K562 (cell line): ENCODE results near the gene SERTAD3. TPM values are rescaled to one million over a fixed set of nuclear protein-coding genes. Genes with fewer than 3 reads are reported as not detected.

ENCODE experiments used
- ATAC-seq: fragments of 200-7000 bp; cut with Tn5 transposase; 3 replicates; pipeline ENCODE4 v1.9.1; 2020; ENCODE audit warnings: moderate library complexity
- BruUV-seq: library from RNA; stranded (reverse); fragments of 400-500 nt; replicated peaks from 2 replicates; lab custom pipeline; 2021; lab: Mats Ljungman, UMichigan
- CTCF ChIA-PET: fragments of 300-600 bp; formaldehyde crosslinking; extraction: SDS; loops from one replicate; lab custom pipeline; 2021; ENCODE audit warnings: low intra/inter-chr PET ratio; lab: Yijun Ruan, JAX
- POLR2A ChIA-PET: fragments of 300-600, 350-650 bp; sonication (Branson Sonifier 250); formaldehyde crosslinking; extraction: SDS; loops from one replicate; lab custom pipeline; 2021; ENCODE audit warnings: antibody characterized with exemption, inconsistent platforms; lab: Yijun Ruan, JAX
- DNase-seq, 4 experiments: peaks; one replicate each; pipeline versions ENCODE4 v3.0.0 to v3.0.0-alpha.2; 2011 to 2018; ENCODE audit warnings: low spot score in 3 of 4, mixed read lengths in 3 of 4; ENCODE audit errors: extremely low read depth in 1 of 4
- FAIRE-seq: peaks from 2 replicates; lab custom pipeline; 2011; peaks lifted over from hg19 to GRCh38; lab: Jason Lieb, UNC
- H2AFZ ChIP-seq: 2 replicates; pipeline ENCODE4 v1.6.0; 2011; ENCODE audit warnings: low read depth, low read length, control low read depth, inconsistent platforms
- H3K27ac ChIP-seq: fragments of 200-600 bp; 3 replicates; pipeline ENCODE4 v1.8.0; 2011; ENCODE audit warnings: low read depth, mild to moderate bottlenecking, control low read depth, inconsistent platforms, low read length, moderate library complexity, mixed read lengths; ENCODE audit errors: extremely low read depth
- H3K27me3 ChIP-seq, 2 experiments: fragments of 300-600 bp in 1 of 2; 2 replicates in 1 of 2; 3 replicates in 1 of 2; pipeline versions ENCODE4 v1.6.0 to v1.8.0; 2011; ENCODE audit warnings: inconsistent platforms in 2 of 2, low read length in 2 of 2, mild to moderate bottlenecking in 1 of 2, mixed read lengths in 1 of 2, moderate library complexity in 1 of 2; ENCODE audit not compliant: control insufficient read depth in 2 of 2, insufficient read depth in 2 of 2
- H3K36me3 ChIP-seq: fragments of 300-600 bp; 3 replicates; pipeline ENCODE4 v1.8.0; 2011; ENCODE audit warnings: mild to moderate bottlenecking, low read length, inconsistent platforms; ENCODE audit not compliant: control insufficient read depth, insufficient read depth
- H3K4me1 ChIP-seq, 2 experiments: fragments of 200-600 bp in 1 of 2; replicated peaks in 1 of 2; 2 replicates in 1 of 2; 3 replicates in 1 of 2; pipeline versions ENCODE4 v1.5.1 to v1.8.0; 2011; ENCODE audit warnings: inconsistent platforms in 2 of 2, low read length in 2 of 2, mild to moderate bottlenecking in 1 of 2, mixed read lengths in 1 of 2, moderate library complexity in 1 of 2; ENCODE audit not compliant: control insufficient read depth in 2 of 2, insufficient read depth in 2 of 2
- H3K4me2 ChIP-seq: 2 replicates; pipeline ENCODE4 v1.6.1; 2011; ENCODE audit warnings: low read length, control low read depth, inconsistent platforms, mixed read lengths; ENCODE audit not compliant: insufficient read depth
- H3K4me3 ChIP-seq: fragments of 200-600 bp; sonication (generic), shearing (Covaris generic); 2 replicates; pipeline ENCODE4 v1.5.1; 2016; ENCODE audit warnings: control low read depth, inconsistent platforms
- H3K79me2 ChIP-seq: fragments of 200-600 bp; 3 replicates; pipeline ENCODE4 v1.8.0; 2011; ENCODE audit warnings: low read length, inconsistent platforms; ENCODE audit not compliant: control insufficient read depth, insufficient read depth
- H3K9ac ChIP-seq, 2 experiments: 2 replicates each; pipeline versions ENCODE4 v1.6.0 to v1.6.1; 2011; ENCODE audit warnings: low read depth in 2 of 2, low read length in 2 of 2, control low read depth in 1 of 2, inconsistent platforms in 1 of 2, mild to moderate bottlenecking in 1 of 2, mixed read lengths in 1 of 2; ENCODE audit not compliant: insufficient read depth in 1 of 2
- H3K9me1 ChIP-seq: one replicate; pipeline ENCODE4 v1.6.0; 2011; ENCODE audit warnings: inconsistent platforms, mild to moderate bottlenecking, low read length, moderate library complexity; ENCODE audit not compliant: control insufficient read depth, insufficient read depth
- H3K9me3 ChIP-seq: replicated peaks from 2 replicates; pipeline ENCODE4 v1.5.1; 2011; ENCODE audit warnings: low read depth, low read length, inconsistent platforms; ENCODE audit not compliant: control insufficient read depth, insufficient read depth
- H4K20me1 ChIP-seq: replicated peaks from 2 replicates; pipeline ENCODE4 v1.6.1; 2011; ENCODE audit warnings: low read length, inconsistent platforms, mixed read lengths; ENCODE audit not compliant: control insufficient read depth, insufficient read depth
- ATF7 ChIP-seq: fragments of 450-650 bp; IDR thresholded peaks from 2 replicates; pipeline ENCODE4 v1.7.1; 2014; ENCODE audit warnings: mild to moderate bottlenecking, moderate library complexity
- BACH1 ChIP-seq: fragments of 200-800 bp; sonication (Bioruptor generic); IDR thresholded peaks from 2 replicates; pipeline ENCODE4 v1.6.1; 2016; ENCODE audit warnings: missing genetic modification characterization, missing compliant biosample characterization
- CHCHD3 ChIP-seq: fragments of 250-450 bp; sonication (Bioruptor Pico); IDR thresholded peaks from 2 replicates; pipeline ENCODE4 v2.1.2; 2022; ENCODE audit warnings: mild to moderate bottlenecking
- E2F5 ChIP-seq: sonication (generic); formaldehyde crosslinking; IDR thresholded peaks from 2 replicates; pipeline ENCODE4 v1.8.0; 2022; ENCODE audit warnings: mild to moderate bottlenecking, missing genetic modification reagents
- EGR1 ChIP-seq: fragments of 450-650 bp; conservative IDR thresholded peaks from 2 replicates; pipeline ENCODE4 v1.6.1; 2017; ENCODE audit warnings: mild to moderate bottlenecking
- NFIC ChIP-seq: fragments of 450-650 bp; IDR thresholded peaks from 2 replicates; pipeline ENCODE4 v1.6.1; 2017; ENCODE audit warnings: mild to moderate bottlenecking, inconsistent platforms
- PHF8 ChIP-seq: fragments of 200-600 bp; sonication (generic); IDR thresholded peaks from 2 replicates; pipeline ENCODE4 v1.6.1; 2012; ENCODE audit warnings: mixed run types, mild to moderate bottlenecking, inconsistent platforms, low read length, moderate library complexity, borderline replicate concordance
- SNAPC5 ChIP-seq: fragments of 250-450 bp; sonication (Bioruptor Pico); IDR thresholded peaks from 2 replicates; pipeline ENCODE4 v1.8.0; 2021; ENCODE audit warnings: moderate library complexity, mild to moderate bottlenecking, inconsistent platforms
- XRCC5 ChIP-seq: fragments of 200-400 bp; formaldehyde crosslinking; IDR thresholded peaks from 2 replicates; pipeline ENCODE4 v1.6.1; 2017; ENCODE audit warnings: low read depth, mild to moderate bottlenecking, low read length
- ZNF146 ChIP-seq: IDR thresholded peaks from one replicate; pipeline ENCODE4 v1.6.1; 2018; ENCODE audit warnings: missing compliant biosample characterization; ENCODE audit not compliant: unreplicated experiment
- ZNF280A ChIP-seq: fragments of 450-650 bp; IDR thresholded peaks from 2 replicates; pipeline ENCODE4 v1.6.1; 2018; ENCODE audit warnings: mild to moderate bottlenecking, low read depth; ENCODE audit not compliant: partially characterized antibody
- ZNF398 ChIP-seq: fragments of 250-450 bp; sonication (Bioruptor Pico); IDR thresholded peaks from 2 replicates; pipeline ENCODE4 v1.8.0; 2021; ENCODE audit warnings: moderate library complexity, mild to moderate bottlenecking, inconsistent platforms
- ZNF408 ChIP-seq: fragments of 250-450 bp; sonication (Bioruptor Pico); IDR thresholded peaks from 2 replicates; pipeline ENCODE4 v1.4.0; 2020; ENCODE audit warnings: low read depth, mild to moderate bottlenecking, moderate library complexity
- WGBS: fragments of 100-300 bp; shearing (Covaris generic); methylation state at CpG from one replicate; pipeline ENCODE4 v1.1.6; 2016; ENCODE audit warnings: low coverage, mixed read lengths; ENCODE audit not compliant: insufficient coverage; ENCODE audit errors: missing lambda C conversion rate; 5-methylcytosine and 5-hydroxymethylcytosine counted together
- in situ Hi-C: fragments of 300-500 bp; cut with MboI; formaldehyde crosslinking; loops from 4 replicates; pipeline ENCODE4 v1.15.0; 2018; ENCODE audit warnings: inconsistent platforms, mixed read lengths
- intact Hi-C: fragments of 100-400 bp; cut with micrococcal nuclease; formaldehyde crosslinking; loops from 2 replicates; pipeline ENCODE4 v1.14.2; 2022
- polyA plus RNA-seq, 8 experiments: library from polyadenylated mRNA; depleted of rRNA in 4 of 8; stranded (reverse) in 5 of 8; unstranded in 3 of 8; fragments of >200 nt; fragmentation: Nextera tagmentation in 2 of 8; fragmentation: Illumina TruSeq in 1 of 8; extraction: Ambion mirVana in 2 of 8; extraction: Trizol in 1 of 8; gene quantifications; 2 replicates each; pipeline versions ENCODE4 v1.2.1 to v1.2.3, GENCODE V29; 2011 to 2014; ENCODE audit warnings: inconsistent platforms in 1 of 8, missing spikeins in 1 of 8
- total RNA-seq, 7 experiments: library from RNA; depleted of rRNA in 6 of 7; stranded (reverse); fragments of >200 nt in 6 of 7; fragmentation: Illumina TruSeq in 2 of 7; extraction: Trizol in 2 of 7; gene quantifications; 2 replicates each; pipeline versions ENCODE4 v1.2.1 to v1.2.3, GENCODE V29; 2011 to 2021; ENCODE audit warnings: low replicate concordance in 1 of 7
- TF ChIP-seq, protein P1 (sequence below): sonication (generic); formaldehyde crosslinking; IDR thresholded peaks from 2 replicates; pipeline ENCODE4 v1.8.1; 2023; ENCODE audit warnings: mild to moderate bottlenecking, missing genetic modification reagents

SERTAD3 gene
- total and polyA plus RNA-seq, 9 of the 15 experiments (the other 6 are each of a cell fraction or from before 2014, with no cell fraction given): 5.4 to 28.9 (median 17.5) TPM

DNA sequence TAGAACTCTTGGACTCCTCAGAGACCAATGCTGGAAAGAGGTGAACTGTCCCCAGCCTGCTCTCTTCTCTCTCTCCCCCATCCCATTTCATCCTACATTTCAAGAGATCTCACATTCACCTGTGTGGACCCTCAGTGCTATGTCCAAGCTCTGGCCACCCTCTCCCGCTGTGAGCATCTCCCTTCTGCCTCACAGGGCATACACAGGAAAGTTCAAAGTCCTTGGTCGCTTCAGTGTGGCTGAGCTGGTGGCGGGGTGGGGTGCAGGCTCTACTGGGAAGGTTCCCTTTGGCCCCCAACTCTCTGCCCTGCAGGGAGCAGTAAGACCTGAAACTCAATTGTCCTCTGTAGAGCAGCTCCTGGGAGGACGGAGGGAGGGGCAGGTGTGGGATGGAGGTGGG, 49.6 kb upstream of the SERTAD3 start:
- Histone ChIP-seq H3K36me3 (no peaks in the 10 kb centered on the region), H3K9ac (no peak overlapping the region; a peak in 1 of 4 replicates), H3K9me1 (peaks cover 3% of the 10 kb centered on the region), H3K4me2 (no peak overlapping the region), H3K79me2 (no peaks in the 10 kb centered on the region), H3K4me3 (no peak overlapping the region), H3K9me3 (no peaks in the 10 kb centered on the region), H3K27me3 (no peaks in the 10 kb centered on the region), H4K20me1 (no peaks in the 10 kb centered on the region), H2AFZ (no peak overlapping the region), H3K4me1 (peaks cover 0 to 11% of the 10 kb centered on the region in 2 experiments; a peak in 3 of 5 replicates), H3K27ac (no peak overlapping the region)
- no peak for ATAC-seq
- 3% methylated on average over 4 of the region's 4 CpGs for WGBS
- no peak for FAIRE-seq
- BruUV-seq: no TSS peak
- peak in 1 of 4 experiments; percentile 3 for DNase-seq
- ChIA-PET POLR2A (interaction anchor here (0.6 kb wide), 1 partner anchor 225 kb away, joined by 4 read pairs; no protein-coding TSS in a partner anchor), CTCF (no interaction called here)
- intact Hi-C loops (no loop called here), in situ Hi-C loops (no loop called here)
- no peak for TF ChIP-seq ZNF408 (CRISPR knock-in tag)
- TF ChIP-seq E2F5: no peak
- TF ChIP-seq, protein P1, sequence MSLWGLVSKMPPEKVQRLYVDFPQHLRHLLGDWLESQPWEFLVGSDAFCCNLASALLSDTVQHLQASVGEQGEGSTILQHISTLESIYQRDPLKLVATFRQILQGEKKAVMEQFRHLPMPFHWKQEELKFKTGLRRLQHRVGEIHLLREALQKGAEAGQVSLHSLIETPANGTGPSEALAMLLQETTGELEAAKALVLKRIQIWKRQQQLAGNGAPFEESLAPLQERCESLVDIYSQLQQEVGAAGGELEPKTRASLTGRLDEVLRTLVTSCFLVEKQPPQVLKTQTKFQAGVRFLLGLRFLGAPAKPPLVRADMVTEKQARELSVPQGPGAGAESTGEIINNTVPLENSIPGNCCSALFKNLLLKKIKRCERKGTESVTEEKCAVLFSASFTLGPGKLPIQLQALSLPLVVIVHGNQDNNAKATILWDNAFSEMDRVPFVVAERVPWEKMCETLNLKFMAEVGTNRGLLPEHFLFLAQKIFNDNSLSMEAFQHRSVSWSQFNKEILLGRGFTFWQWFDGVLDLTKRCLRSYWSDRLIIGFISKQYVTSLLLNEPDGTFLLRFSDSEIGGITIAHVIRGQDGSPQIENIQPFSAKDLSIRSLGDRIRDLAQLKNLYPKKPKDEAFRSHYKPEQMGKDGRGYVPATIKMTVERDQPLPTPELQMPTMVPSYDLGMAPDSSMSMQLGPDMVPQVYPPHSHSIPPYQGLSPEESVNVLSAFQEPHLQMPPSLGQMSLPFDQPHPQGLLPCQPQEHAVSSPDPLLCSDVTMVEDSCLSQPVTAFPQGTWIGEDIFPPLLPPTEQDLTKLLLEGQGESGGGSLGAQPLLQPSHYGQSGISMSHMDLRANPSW: no peak
- no peak for TF ChIP-seq ZNF280A
- TF ChIP-seq ZNF146 (CRISPR knock-in tag): no peak
- TF ChIP-seq ATF7: no peak
- TF ChIP-seq CHCHD3: no peak
- no peak for TF ChIP-seq SNAPC5 (CRISPR knock-in tag)
- no peak for TF ChIP-seq ZNF398 (CRISPR knock-in tag)
- no peak for TF ChIP-seq EGR1
- no peak for TF ChIP-seq XRCC5
- no peak for TF ChIP-seq BACH1
- no peak for TF ChIP-seq NFIC
- no peak for TF ChIP-seq PHF8
